ENCODE data around the gene THRA.
A peak's percentile ranks its signal among the peaks of the same experiment; 100 is the strongest.

THRA gene

DNA sequence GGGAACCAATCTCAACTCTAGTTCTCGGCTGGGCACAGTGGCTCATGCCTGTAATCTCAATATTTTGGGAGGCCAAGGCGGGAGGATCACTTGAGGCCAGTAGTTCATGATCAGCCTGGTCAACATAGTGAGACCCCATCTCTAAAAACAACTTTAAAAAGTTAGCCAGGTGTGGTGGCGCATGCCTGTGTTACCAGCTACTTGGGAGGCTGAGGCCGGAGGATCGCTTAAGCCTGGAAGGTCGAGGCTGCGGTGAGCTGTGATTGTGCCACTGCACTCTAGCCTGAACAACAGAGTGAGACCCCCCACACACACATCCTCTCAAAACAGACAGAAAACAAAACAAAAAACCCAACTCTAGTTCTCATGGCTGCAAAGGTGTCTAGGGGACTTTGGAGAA lies 4.9 kb downstream of the THRA start:
- DNase-seq = no peak

GRCh38 chr17:40068129-40068581 lies 5.4 kb downstream of the THRA start:
- no peak for DNase-seq

DNA sequence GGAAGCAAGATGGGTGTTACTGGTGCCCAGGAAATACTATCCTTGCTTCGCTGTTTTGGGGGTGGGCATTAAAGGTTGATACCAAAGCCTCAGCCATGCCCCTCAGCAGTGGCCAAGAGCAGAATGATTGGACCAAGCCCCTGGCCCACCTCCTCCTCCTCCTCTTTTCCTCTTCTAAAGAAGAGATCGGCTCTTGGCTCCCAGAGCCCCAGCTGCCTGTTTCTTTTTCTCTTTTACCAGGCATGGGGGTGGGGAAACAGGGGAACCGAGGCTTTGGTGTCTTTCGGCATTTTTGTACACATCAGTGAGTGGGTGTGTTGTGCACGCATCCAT lies 5.8 kb downstream of the THRA start:
- no peak for DNase-seq

- no peak for DNase-seq
Measured at GRCh38 chr17:40068917-40069750, 6.4 kb downstream of the THRA start.

DNA sequence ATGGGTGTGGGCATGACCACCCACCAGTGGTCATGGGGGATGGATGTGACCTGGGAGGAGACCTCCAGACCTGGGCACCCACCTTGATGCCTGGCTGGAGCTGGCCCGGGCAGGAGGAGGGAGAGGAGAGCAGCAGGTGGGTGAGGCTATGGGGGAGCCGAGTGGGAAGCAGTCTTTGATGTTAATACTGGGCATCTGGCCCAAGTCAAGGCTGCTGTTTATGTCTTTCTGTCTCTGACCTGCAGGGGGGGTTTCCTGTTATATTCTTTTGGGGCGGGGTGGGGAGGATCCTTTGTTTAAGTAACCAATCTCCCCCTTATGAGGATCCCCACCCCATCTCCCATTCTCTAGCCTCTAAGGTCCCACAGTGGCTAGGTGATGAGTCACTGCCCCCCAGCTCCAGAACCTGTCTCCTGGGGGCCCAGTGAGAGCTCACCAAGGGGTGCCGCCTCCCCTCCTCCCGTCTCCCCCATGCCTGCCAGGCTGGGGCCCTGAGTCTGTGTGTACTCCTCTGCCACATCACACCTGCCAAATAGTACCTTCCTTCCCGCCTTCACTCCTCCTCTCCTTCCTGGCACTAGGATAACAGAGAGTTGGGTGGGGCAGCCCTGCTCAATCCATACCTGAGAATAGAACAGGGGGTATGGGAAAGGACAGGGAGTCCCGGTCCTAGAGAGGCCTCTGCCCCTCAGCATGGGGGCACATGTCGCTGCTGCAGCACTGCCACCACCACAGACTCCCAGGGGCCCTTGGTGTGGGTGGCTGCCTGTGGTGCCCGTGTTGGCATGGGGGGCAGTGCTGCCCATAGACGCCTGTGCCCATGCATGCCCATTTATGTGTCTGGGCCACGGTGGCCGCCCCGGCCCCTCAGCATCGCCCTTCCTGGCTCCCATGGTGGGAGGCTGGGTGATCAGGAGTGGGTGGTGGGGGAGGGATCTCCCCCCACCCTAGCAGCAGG lies 7.3 kb downstream of the THRA start:
- no peak for DNase-seq

GRCh38 chr17:40070709-40071312 lies 8.0 kb downstream of the THRA start:
- no peak for DNase-seq

GRCh38 chr17:40071313-40072039 lies 8.7 kb downstream of the THRA start:
- no peak for DNase-seq

DNA sequence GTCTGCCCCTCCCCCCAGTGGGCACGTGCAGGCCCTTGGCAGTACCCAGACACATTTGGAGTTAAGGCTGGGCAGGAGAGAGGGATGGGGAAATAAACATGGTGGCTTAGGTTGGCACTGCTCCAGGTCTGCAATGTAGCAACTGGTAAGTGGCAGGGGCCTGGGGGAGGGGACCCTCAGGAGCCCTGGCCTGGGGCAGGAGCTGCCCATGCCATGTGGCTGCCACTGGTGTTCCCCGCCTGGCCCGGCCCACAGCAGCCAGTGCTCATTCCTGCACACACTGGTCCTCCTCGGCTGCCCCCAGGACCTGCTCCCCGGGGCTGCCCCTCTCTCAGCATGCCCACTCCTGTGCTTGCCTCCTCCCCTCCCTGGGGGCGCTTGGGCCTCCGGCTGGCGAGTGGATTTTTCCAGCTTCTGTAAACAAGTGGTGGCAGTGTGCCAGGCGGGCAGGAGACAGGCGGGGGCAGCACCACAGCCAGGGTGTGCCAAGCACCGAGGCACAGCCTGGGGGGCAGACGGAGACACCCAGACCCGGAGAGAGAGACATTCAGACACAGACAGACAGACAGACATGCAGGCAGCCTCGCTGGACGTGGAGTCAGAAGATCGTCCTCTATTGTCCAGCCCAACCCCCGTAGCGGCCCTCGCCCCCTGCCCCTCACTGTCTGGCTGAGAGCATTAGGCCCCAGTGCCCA lies 9.4 kb downstream of the THRA start:
- DNase-seq = no peak

- no peak for DNase-seq
Measured at GRCh38 chr17:40072735-40073346, 10.1 kb downstream of the THRA start.

- no peak for DNase-seq
Measured at GRCh38 chr17:40073454-40074174, 10.8 kb downstream of the THRA start.

- no peak for DNase-seq
Measured at GRCh38 chr17:40074175-40074512, 11.4 kb downstream of the THRA start.

DNA sequence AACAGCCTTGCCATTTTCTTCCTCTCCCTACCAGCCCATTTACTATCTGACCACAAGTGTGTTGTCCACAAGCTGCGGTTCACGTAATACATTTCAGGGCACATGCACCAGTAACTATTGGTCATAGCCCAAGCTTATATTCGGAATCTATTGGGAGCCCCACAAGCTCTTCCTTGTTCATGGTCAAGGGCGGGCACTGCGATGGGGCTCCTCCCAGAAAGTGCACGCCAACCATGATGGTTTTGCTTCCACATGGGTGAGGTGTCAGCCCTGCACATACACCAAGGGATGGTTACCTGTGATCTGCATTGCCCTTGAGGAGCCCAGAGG lies 12.1 kb downstream of the THRA start:
- DNase-seq = no peak

GRCh38 chr17:40075201-40075941 lies 12.6 kb downstream of the THRA start:
- no peak for DNase-seq

DNA sequence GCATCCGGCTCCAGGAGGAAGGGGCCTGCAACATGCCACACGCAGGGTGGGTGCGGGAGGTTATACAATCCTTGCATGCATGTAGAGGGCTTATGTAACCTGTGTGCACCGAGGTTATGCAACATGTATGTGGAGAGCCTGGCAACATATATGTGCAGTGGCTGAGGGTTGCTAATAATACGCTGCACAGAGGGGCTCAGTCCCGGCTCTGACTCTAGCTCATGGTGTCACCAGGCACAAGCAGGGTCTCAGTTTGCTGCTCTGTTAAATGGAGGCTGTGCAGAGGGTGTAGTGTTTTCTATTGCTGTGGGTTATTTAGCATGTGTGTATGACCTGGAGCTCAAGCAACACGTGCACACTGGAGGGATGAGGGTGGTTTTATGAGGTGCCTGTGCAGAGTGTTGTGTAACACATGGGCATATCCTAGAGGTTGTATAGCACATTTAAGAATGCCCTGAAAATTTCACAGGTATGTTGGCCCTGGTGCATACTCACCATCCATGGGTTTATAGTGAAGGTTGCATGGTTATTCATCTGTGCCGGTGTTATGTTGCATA lies 13.3 kb downstream of the THRA start:
- no peak for DNase-seq

DNA sequence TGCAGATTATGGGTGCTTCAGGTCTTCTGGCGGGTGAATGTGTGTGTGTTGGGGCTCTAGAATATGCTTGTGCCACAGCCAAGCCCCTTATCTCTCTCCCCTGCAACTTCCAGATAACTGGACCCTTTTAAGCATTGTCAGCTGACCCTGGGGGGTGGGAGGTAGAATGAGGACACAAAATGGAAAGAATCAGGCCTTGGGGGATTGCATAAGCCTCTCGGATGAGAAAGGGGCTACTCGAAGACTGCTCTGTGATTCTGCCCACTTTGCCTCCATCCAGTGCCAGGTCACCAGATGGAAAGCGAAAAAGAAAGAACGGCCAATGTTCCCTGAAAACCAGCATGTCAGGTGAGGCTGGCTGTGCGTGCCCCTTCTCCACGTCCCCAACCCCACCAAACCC lies 13.8 kb downstream of the THRA start:
- DNase-seq = no peak

DNA sequence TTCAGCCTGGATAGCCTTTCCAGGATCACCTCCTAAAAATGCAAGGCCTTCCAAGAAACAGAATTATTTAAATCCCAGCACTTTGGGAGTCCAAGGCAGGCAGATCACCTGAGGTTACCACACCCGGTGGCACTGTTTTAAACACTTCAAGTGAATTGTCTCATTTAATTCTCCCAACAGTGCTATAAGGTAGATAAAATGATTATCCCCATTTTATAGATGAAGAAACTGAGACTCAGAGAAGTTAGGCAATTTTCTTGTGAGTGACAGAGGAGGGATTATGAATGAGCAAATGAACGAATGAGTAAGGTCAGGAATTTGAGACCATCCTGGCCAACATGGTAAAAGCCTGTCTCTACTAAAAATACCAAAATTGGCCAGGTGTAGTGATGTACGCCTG lies 16.8 kb downstream of the THRA start:
- DNase-seq = no peak

DNA sequence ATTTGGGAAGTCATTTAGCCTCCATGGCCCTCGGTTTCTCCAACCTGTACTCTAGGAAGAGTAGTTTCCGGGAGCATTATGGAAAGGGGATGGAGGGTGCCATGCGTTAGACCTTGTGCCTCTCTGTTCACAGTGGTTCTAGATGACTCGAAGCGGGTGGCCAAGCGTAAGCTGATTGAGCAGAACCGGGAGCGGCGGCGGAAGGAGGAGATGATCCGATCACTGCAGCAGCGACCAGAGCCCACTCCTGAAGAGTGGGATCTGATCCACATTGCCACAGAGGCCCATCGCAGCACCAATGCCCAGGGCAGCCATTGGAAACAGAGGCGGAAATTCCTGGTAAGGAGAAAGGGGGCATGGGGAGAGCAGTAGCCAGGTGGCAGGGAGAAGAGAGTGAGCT lies 21.7 kb downstream of the THRA start:
- no peak for DNase-seq

DNA sequence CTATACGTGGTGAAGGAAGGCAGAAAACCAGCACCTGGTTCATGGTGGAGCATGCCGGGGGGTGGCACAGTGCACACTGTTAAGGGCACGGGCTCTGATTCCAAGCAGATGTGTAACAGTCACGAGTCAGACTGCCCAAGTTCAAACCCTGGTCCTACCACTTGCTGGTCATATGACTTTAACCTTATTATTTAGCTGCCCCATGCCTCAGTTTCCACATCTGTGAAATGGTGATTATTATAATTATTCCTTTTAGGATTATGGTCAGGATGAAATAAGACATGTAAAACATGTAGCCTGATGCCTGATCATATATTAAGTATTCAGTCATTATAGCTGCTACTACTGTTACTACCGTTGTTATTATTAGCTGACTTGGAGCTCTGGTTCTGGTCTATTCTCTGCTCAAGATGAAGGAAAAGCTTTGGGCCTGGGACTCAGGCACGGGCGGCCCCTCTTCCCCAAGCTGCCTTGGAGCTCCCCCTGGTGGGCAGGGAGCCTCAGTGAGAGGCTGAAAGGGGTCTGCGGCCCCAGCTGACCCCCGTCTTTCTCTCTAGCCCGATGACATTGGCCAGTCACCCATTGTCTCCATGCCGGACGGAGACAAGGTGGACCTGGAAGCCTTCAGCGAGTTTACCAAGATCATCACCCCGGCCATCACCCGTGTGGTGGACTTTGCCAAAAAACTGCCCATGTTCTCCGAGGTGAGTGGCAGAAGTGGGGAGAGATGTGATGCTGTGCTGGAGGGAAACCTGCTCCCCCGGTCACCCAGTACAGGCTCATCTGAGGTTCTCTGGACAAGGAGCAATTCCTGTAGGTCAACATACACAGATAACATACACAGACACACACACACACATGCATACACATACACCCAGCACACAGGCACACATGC lies 23.6 kb downstream of the THRA start:
- DNase-seq = peak; percentile 76
